HG03442 (cell line): ENCODE results near the gene LARP1.

ENCODE experiments used
- ATAC-seq: cut with Tn5 transposase; IDR thresholded peaks from one replicate; pipeline ENCODE4 v1.9.1; 2021; ENCODE audit warnings: mild to moderate bottlenecking, moderate library complexity; ENCODE audit not compliant: unreplicated experiment

LARP1 gene

GRCh38 chr5:154850255-154851062 is 95.3 kb downstream of the LARP1 start, which contains the start of gene FAXDC2:
Gene FAXDC2 (minus strand): TSS chr5:154850603. CDS start chr5:154838178, 12,425 bp downstream.
- peak; percentile 58 for ATAC-seq

- no peak for ATAC-seq
These were observed 96.2 kb downstream of the LARP1 start for GRCh38 chr5:154851351-154851750.

DNA sequence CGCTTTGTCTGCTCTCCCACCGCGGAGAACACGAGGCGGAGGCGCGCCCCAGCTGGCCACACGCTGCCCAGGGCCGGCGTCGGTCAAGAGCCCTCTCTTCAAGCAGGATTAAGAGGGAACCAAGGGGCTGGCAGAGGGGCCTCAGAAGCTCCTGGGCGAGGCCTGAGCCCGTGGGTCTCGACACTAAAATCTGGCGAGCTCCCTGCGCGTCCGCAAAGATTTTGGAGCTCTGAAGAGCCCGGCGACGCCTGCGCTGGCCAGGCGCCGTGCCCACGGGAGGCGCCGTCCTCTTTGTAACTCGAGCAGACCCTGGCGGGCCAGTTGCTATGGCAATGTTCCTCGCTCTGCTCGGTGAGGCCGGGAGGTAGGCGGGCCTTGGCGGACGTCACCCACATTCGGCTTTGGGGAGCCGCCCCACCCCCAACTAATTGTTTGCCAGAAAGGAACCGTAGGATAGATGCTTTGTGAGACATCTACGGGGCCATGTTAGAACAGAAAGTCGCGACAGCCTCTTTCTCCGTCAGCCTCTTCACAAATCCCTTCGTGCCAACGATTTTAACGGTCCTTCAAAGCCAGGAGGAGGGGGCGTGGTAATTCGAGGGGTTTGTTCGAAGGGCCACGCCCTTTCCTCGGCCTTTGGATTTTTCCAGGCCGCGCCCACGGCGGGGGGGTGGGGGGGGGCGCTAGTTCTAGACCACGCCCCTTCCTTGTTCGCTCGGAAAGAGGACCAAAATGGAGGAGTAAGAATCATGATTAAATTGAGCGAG is 102.5 kb downstream of the LARP1 start:
- ATAC-seq: peak; percentile 56

DNA sequence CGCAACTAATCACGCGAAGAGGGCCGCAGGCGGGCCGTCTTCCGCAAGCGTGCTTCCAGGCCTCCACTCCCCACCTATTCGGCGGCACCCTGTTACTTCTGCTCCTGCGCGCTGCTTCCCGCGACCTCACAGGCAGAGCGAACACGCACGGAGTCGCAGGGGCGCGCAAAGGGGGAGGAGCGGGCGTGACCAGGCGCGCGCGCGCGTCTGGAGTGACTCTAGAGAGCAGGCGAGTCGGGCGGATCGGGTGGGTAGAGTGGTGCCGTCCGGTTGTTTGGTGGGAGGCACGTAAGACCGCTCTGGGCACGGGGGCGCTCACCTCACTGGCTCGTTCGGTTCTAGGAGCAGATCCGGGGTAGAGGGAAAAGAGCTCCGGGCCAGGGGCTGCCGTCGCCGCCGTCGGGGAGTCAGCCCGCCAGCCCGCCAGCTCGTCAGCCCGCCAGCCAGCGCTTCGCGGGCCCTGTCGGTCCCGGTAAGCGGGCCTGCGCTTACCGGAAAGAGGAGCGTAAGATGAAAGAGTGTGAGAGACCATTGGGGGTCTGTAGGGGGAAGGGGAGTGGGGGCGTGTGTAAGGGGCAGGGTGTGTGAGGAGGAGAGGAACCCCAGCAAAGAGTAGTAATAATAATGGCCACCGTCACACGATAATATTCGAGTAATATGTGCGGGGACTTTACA is 103.3 kb downstream of the LARP1 start, which contains the start of gene CNOT8:
CNOT8 (plus strand) TSS at position 331 of the 675 bp plus-strand sequence. CDS start 4,652 bp downstream, outside the sequence.
- peak; percentile 75 for ATAC-seq

DNA sequence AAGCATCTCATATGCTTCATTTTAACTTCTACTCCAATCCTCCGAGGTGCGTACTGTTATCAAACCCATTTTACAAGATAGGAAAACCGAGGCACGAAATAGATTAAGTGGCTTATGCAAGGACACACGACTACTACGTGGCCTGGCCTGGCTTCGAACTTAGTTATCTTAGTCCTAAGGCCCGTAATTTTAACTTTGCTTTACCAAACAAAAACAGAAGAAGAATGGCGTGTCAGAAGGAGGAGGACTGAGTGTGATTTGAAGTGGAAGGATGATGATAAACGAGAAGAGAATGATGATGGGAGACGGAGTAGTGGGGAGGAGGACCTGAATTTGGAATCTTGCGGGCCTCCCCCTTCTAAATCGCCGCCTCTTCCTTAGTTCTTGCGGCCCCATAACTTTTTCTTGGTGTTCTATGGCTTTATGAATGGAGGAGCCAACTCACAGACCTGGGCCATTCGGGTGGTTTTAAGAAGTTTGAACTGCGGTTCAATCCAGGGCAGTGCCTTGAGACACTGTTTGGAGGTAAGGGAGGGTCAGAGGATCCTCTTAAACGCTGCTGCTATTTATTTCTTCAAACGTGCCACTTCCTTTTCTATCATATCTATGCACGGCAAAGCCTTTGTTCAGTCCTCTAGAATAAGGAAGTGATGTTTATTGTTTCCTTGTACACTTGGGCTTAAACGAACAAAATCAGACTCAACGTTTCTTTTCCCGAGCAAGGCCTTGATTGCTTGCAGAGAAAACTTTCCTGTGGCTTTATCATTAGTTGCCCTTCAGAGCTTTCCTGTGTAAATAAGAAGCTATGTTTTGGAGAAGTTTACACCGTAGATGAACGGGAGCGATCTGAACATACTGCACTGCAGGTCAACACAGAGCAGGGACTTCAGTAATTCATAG is 104.0 kb downstream of the LARP1 start:
- ATAC-seq: no peak

GRCh38 chr5:154860123-154860522 is 104.9 kb downstream of the LARP1 start:
- ATAC-seq: no peak

- no peak for ATAC-seq
These were observed 105.6 kb downstream of the LARP1 start for GRCh38 chr5:154860765-154861164.

GRCh38 chr5:154861946-154862345 is 106.8 kb downstream of the LARP1 start:
- ATAC-seq: no peak

DNA sequence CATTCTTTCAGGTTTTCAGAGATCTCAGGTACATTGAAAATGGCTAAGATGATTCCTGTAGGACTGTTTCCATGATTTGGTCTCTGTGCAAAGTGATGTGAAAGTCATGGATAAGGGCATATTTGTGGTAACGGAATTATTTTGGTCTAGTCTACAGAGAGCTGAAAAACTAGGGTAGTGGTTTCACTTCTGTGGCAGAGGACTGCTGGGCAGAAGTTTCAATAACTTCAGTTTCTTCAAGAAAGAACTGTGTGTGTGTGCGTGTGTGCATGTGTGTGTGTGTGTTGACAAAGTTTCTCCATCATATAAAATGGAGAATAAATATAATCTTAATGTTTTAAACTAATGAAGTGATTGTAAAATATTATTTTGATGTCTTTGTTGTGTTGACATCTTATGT is 107.6 kb downstream of the LARP1 start:
- no peak for ATAC-seq

DNA sequence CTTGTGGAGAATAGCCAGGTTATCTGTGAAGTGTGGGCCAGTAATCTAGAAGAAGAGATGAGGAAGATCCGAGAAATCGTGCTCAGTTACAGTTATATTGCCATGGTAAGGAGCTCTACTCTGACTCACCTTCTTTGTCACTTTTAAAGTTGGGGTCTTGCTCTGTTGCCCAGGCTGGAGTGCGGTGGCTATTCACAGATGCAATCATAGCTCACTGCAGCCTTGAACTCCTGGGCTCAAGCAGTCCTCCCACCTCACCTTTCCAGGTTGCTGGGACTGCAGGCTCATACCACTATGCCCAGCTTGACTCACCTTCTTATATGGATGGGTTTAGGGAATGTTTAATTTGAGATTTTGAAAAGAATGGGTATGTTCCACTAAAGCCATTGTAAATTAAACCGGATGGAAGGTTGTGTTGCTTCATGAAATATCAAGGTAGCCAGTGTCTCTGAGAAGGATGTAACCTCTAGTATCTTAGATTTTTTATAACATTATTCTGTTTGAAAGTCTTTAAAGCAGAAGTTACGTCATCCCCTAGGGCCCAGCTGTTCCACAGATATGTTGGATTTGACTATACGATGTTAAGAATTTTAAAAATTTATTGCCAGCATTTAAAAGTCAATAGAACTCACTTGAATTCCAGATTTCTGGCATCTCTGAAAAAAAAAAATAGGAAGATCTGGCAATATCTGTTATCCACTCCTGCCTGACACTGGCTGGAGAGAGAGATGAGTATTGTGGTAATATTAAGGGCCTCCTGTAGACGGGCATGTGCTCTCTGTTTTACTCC is 108.3 kb downstream of the LARP1 start:
- ATAC-seq: no peak

DNA sequence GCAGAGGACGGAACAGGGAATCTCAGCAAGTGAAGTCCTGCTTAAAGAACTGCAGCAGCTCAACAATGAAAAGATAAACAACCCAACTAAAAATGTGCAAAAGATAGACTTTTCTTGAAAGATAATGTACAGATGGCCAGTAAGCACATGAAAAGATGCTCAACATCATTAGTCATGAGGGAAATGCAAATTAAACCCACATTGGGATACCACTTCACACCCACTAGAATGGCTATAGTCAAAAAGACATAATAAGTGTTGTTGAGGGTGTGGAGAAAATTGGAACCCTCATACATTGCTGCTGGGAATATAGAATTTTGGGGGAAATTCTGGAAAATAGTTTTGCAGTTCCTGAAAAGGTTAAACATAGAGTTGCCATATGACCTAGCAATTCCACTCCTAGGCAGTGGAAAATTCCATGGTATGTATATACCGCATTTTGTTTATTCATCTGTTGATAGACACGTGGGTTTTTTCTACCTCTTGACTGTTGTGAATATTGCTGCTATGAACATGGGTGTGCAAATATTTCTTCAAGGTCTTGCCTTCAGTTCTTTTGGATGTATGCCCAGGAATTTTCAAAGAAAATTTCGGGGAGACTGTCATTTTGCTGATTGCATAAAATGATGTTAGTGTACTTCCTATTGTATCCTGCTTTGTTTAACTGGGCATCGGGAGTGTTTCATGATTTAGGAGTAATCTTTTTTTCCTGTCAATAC is 110.4 kb downstream of the LARP1 start:
- no peak for ATAC-seq

DNA sequence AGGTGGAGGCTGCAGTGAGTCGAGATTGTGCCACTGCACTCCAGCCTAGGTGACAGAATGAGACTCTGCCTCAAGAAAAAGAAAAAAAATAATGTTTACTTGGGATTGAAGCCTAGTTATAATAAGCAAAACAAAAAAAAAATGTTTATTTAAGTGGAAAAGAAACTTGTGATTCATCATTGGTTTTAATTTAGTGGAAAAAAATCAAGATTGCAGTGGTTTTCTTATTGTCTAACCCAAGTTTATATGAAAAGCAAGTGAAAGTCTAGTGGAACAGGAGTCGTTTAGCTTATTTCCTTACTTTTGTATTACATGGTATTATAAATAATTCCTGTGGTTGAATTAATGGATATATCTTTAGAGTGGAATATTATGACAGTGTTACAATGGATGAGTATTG is 111.7 kb downstream of the LARP1 start:
- no peak for ATAC-seq
